GM19372 (cell line): Measurements from ENCODE around the gene NELFCD.
"Not testable (repeated sequence)": the region's sequence is repeated elsewhere in the genome, so short reads cannot be mapped to it uniquely, and the experiment has no call there.

Source experiments
- ATAC-seq: cut with Tn5 transposase; IDR thresholded peaks from one replicate; pipeline ENCODE4 v1.9.1; 2021; ENCODE audit warnings: mild to moderate bottlenecking, low read depth, moderate library complexity; ENCODE audit not compliant: unreplicated experiment

NELFCD gene

GRCh38 chr20:58971429-58971828 is 9.6 kb upstream of the NELFCD start:
- no peak for ATAC-seq

DNA sequence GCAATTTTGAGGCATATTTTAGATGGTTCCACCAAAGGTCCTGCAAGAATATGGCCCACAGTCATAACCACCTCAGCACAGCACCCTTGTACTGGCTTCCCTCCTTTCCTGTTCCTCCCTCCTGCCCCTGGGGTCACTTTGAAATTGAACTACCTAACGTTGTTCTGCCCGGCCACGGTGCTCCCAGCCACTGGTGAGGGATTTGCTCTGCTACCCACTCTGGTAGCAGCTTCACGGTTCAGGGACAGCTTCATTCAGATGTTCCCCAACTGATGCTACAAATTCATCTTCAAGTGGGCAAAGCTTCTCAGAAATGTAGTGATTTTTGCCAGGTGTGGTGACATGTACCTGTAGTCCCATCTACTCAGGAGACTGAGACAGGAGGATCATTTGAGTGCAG is 7.9 kb upstream of the NELFCD start:
- ATAC-seq = no peak

DNA sequence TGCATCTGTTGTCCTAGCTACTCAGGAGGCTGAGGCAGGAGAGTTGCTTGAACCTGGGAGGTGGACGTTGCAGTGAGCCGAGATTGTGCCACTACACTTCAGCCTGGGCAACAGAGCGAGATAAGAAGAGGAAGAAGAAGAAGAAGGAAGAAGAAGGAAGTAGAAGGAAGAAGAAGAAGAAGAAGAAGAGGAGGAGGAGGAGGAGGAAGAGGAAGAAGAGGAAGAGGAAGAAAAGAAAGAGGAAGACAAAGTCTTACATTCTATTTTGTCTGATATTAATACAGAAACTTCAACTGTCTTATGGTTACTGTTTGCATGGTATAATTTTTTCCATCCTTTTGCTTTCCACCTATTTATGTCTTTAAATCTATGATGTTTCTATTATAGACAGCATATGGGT is 7.2 kb upstream of the NELFCD start:
- no peak for ATAC-seq

GRCh38 chr20:58975353-58975752 is 5.7 kb upstream of the NELFCD start:
- ATAC-seq = no peak

DNA sequence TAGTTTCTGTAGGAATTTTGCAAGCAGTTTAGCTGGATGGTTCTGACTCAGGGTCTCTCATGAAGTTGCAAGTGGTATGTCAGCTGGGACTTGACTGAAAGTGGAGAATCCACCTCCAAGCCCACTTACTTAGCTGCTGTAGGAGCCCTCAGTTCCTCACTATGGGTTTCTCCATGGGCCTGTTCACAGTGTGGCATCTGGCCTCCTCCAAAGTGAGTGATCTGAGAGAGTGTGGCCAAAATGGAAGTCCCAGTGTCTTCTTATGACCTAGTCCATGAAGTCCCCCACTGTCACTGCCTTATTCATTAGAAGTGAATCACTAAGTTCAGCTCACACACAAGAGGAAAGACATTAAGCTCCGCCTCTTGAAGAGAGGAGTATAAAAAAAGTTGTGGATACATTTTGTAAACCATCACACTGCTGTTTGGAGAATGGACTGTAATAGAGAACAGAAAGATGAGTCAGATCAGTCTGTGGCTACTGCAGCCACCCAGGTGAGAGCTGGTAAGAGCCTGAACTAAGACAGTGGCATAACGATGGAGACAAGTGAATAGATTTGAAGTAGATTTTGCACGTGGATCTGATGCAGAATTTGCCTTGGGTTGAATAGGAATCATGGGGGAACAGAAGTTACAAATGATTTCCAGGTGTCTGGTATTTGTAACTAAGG is 4.9 kb upstream of the NELFCD start:
- ATAC-seq = no peak

DNA sequence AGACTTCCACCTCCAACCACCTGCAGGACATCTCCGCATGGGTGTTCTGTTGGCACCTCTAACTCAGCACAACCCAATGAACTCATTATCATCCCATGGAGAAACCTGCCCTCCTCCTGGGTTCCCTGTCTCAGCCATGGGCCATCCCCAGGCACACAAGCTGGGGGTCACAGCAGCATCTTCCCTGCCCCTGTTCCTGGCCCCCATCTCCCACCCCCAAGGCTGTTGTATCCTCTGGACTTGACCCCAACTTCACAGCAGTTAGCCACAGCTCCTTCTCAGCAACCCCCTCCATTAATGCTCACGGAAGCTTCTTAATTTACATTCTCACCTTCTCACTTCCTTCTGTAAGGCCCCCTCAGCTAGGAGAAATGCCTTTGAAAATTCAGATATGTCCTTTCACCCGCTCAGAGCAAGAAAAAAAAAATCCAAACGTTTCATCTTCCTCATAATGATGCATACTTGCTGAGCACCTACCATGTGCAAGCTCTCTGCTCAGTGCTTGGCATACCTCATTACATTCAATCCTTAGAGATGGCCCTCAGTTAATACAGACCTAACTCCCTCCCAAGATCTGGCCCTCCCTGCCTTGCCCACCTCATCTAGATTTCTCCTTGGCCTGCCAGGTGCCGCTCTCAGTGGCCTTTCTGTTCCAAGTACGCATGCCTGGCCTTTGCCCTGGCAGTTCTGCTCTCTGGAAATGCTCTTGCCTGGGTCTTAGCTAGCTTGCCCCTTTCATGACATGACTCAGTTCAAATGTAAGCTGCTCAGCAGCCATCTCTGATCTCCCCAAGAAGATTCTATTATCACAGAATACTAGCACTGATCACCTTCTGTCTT is 2.5 kb upstream of the NELFCD start:
- no peak for ATAC-seq

- ATAC-seq = peak; percentile 13
Measured at GRCh38 chr20:58981628-58982364, 740 bp downstream of the NELFCD start.

DNA sequence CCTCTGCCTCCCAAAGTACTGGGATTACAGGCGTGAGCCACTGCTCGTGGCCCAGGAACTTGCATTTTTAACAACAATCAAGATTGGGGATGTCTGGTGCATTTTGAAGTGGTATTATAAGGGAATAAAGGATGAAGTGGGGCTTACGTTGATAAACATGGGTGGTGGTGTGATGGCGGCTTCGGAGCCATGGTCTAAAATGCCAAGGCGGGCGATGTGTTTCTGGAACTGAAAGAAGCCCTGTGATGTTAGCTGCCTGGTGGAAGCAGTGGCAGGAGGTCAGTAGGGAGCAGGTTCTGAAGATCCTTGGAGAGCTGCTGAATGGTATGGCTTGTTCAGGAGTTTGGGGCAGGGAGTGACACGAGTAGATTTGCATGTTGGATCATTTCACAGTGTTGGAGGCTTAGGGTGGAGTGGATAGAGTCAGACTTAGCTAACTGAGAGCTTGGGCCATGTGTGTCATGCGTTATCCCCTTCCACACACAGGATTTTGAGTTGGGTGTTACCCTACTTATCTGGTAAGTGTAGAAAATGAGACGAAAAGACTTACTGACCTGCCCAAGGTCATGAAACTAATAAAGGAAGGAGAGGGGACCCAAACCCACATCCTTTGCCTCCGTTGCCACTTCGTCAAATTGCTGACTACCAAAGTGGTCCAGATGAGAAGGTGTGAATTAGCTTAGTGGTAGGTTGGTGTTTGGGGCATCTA is 1.5 kb downstream of the NELFCD start:
- ATAC-seq = no peak

- ATAC-seq = not testable (repeated sequence)
Measured at GRCh38 chr20:58983115-58983468, 2.0 kb downstream of the NELFCD start.

DNA sequence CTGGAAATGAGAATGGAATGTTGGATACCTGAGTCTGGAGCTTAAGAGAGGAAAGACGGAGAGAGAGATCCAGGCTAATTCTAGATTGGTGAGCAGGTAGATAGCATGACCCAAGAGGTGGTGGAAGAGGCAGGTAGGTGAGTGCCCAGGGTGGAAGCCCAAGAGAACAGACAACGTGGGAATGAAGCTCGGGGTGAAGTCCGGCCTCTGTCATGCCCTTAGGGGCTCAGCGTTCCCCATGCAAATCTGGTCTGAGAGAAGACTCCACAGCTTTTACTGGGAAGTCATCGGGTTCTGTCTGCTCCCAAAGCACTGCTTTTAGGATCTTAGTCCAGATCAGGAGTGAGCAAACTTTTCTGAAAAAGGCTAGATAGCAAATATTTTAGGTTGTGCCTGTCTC is 3.6 kb downstream of the NELFCD start:
- ATAC-seq = no peak

DNA sequence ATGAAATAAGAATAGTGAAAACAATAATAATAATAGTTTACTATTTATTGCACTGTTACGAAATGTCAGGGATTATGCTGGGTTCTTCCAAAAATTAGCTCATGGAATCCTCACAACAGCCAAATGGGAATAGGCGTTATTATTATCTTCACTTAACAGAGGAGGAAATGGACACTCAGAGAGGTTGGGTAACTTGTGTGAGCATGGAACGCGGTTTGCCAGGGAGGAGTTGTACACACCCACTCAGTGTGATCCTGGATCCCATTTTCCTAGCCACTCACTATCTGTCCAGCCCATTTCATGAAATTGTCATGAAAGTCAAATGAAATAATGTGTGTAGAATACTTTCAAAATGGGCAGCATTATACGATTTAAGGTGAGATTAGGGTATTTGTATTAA is 4.6 kb downstream of the NELFCD start:
- ATAC-seq = no peak

DNA sequence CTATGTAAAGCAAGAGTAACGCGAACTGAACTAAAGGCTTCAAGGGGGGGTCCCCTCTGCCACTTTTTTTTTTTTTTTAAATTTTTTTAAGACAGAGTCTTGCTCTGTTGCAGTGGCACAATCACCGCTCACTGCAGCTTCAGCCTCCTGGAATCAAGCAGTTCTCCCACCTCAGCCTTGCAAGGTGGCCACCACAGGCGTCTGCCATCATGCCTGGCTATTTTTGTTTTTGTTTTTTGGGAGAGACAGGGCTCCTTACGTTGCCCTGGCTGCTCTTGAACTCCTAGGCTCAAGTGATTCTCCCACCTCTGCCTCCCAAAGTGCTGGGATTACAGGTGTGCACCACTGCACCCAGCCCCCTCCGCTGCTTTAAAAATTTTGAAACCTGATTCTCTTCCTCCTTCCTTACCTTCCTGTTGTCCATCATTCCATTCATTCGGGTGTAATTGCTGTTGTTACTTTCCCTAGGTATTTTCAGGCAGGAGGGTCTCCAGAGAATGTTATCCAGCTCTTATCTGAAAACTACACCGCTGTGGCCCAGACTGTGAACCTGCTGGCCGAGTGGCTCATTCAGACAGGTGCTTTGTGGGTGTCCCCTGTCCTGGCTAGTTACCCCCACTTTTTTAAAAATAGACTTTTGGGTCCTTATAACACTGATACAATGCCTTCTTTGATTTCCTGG is 5.4 kb downstream of the NELFCD start:
- no peak for ATAC-seq

DNA sequence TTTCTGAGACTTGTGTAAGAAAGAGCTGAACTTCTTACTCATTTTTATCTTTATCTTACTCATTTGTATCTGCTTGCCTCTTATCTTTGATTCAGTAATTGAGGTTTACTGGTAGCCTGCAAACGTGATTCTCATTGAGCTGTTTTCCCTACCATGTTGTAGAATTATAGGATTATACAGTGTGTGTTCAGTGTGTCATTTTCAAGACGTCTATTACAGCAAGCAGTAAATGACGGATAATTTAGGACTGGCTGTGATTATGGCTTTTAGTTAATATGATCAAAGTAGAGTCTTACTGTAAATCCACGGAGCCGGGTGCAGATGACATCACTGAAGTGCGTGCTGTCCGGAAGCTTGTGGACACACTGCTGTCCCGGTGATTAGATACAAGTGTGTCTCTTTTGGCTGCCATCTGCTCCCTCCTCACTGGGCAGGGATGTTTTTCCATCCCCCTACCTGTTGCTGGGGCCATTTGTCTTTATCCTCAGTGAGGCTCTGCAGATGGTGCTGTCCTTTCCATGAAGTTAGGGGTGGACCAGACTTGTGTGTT is 6.0 kb downstream of the NELFCD start:
- ATAC-seq = no peak

GRCh38 chr20:58987790-58988564 is 6.9 kb downstream of the NELFCD start:
- no peak for ATAC-seq

DNA sequence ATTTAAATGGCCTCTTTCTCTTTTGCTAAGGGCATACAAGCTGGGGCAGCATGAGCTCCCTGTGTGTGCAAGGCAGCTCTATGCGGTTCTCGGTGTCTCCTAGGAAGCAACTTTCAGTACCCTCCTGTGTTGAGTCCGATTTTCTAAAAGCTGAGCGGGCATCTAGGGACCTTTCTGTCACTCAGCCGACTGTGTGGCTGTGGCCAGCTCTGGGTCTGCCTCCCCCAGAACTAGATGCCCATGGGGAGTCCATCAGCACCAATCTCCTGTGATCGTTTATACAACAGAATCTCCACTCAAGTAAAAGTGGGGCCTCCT is 7.5 kb downstream of the NELFCD start:
- no peak for ATAC-seq

DNA sequence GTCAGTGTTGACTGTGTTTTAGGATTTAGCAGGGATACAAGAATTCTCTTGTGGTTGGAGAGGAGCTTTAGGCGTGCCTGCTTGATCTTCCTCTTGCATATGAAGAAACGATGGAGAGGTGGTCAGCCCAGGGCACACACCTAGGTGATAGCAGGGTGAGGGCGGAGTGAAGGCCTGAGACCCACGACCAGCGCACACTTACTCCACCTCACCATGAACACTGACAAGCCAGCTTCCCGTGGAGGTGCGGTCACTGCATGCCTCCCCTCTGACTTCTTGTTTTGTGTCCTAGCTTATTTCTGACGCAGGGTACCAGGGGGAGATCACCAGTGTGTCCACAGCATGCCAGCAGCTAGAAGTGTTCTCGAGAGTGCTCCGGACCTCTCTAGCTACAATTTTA is 8.1 kb downstream of the NELFCD start:
- ATAC-seq = no peak

DNA sequence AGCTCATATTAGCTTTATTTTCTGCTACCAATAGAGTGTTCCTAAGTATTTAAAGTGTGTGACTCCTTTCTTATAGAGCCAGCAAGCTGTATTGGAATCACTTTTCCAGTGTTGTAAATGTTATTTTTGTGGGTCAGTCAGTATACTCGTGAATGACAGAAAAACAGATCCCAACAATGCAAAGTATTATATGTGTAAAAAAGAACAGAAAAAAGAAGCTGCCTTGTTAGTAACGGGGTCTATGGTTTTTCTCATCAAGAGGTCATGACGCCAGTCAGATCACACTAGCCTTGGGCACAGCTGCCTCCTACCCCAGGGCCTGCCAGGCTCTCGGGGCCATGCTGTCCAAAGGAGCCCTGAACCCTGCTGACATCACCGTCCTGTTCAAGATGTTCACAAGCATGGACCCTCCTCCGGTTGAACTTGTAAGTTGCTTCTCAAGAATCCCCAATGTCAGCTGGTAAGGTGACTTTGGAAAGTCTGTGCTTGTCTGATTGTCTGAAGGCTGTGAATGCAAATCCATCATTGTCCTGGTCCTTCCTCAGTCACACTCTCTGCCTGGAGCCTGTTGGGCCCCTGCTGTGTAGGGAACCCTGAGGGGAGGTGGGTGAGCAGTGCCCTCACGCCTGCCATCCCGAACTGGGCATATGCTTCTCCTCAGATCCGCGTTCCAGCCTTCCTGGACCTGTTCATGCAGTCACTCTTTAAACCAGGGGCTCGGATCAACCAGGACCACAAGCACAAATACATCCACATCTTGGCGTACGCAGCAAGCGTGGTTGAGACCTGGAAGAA is 9.8 kb downstream of the NELFCD start:
- ATAC-seq = no peak

- no peak for ATAC-seq
Measured at GRCh38 chr20:58991715-58992114, 10.7 kb downstream of the NELFCD start.

GRCh38 chr20:58992911-58993310 is 11.9 kb downstream of the NELFCD start:
- ATAC-seq = no peak
